Left lung (tissue), 10 donors: ENCODE data around the gene TNFRSF19. TPM values are rescaled to one million over a fixed set of nuclear protein-coding genes. Genes with fewer than 3 reads are reported as not detected.

Source experiments
- ATAC-seq: fragments of 200-7000 bp; cut with Tn5 transposase; one replicate; pipeline ENCODE4 v1.9.1; 2020; ENCODE audit warnings: moderate library complexity
- DNase-seq, 4 donors: peaks; one replicate each; pipeline ENCODE4 v3.0.0-alpha.2; 2013 to 2020
- H3K27ac ChIP-seq, 2 donors: fragments of 200-600 bp; sonication (generic) in 1 of 2; one replicate each; pipeline versions ENCODE4 v1.5.0 to v1.8.0; 2020 to 2021
- H3K27me3 ChIP-seq, 2 donors: fragments of 200-600 bp; sonication (generic) in 1 of 2; one replicate each; pipeline versions ENCODE4 v1.5.0 to v1.8.0; 2020 to 2021
- H3K36me3 ChIP-seq, 2 donors: fragments of 200-600 bp; sonication (generic) in 1 of 2; one replicate each; pipeline versions ENCODE4 v1.5.0 to v1.8.0; 2020 to 2021
- H3K4me1 ChIP-seq, 2 donors: fragments of 200-600 bp; one replicate each; pipeline ENCODE4 v1.8.0; 2021
- H3K4me3 ChIP-seq, 2 donors: fragments of 200-600 bp; sonication (generic) in 1 of 2; one replicate each; pipeline versions ENCODE4 v1.5.0 to v1.8.0; 2020 to 2021; ENCODE audit warnings: mild to moderate bottlenecking in 1 of 2
- H3K9me3 ChIP-seq, 2 donors: fragments of 200-600 bp; sonication (generic) in 1 of 2; one replicate each; pipeline versions ENCODE4 v1.5.0 to v1.8.0; 2020 to 2021
- intact Hi-C, 2 donors: fragments of 100-400 bp; cut with DNase I; formaldehyde crosslinking; loops; one replicate each; pipeline versions ENCODE4 v1.11.2 to v1.14.2; 2022
- polyA plus RNA-seq, 6 donors: library from polyadenylated mRNA; unstranded; fragments of 120-200 nt; gene quantifications; one replicate each; pipeline ENCODE4 v1.2.1, GENCODE V29; 2013; ENCODE audit not compliant: insufficient read length in 6 of 6
- total RNA-seq, 2 donors: library from RNA; stranded (reverse); fragmentation: NEBNext Ultra II Directional; extraction: Animal tissue kit (Norgen Biotek cat#: 25700); gene quantifications; one replicate each; pipeline ENCODE4 v1.2.1, GENCODE V29; 2021
- TF ChIP-seq, protein P1 (sequence below), 2 donors: fragments of 200-600 bp; sonication (generic) in 1 of 2; IDR thresholded peaks; one replicate each; pipeline versions ENCODE4 v1.5.0 to v1.8.0; 2021; ENCODE audit warnings: antibody characterized with exemption in 2 of 2
- donor health status: DM: no; HTN: yes; CAD: no.
- donor health status: DM: no; HTN: no; CAD: no.

TNFRSF19 gene
- total and polyA plus RNA-seq, 8 donors: 28.1 to 97.1 (median 87.5) TPM

DNA sequence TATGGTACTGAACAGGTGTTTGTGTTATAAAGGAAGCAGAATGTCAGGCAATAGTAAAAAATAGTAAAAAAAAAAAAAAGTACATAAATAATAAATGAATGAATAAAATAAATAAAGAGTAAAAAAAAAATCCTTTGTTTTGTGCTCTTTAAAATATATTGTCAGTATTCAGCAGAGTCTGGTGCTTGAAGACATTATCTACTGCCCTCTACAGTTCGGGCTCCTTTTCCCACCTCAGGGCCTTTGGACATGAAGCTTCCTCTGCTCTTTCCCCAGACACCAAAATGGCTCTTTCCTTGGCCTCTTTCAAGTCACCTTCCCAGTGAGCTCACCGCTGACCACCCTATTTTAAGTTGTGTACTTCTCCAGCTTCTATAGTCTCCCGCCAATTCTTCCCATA lies 137.5 kb downstream of the TNFRSF19 start:
- H3K9me3 ChIP-seq: no peaks in the 10 kb centered on the region
- DNase-seq: no peak
- no peak overlapping the region for H3K4me3 ChIP-seq
- TF ChIP-seq, protein P1, sequence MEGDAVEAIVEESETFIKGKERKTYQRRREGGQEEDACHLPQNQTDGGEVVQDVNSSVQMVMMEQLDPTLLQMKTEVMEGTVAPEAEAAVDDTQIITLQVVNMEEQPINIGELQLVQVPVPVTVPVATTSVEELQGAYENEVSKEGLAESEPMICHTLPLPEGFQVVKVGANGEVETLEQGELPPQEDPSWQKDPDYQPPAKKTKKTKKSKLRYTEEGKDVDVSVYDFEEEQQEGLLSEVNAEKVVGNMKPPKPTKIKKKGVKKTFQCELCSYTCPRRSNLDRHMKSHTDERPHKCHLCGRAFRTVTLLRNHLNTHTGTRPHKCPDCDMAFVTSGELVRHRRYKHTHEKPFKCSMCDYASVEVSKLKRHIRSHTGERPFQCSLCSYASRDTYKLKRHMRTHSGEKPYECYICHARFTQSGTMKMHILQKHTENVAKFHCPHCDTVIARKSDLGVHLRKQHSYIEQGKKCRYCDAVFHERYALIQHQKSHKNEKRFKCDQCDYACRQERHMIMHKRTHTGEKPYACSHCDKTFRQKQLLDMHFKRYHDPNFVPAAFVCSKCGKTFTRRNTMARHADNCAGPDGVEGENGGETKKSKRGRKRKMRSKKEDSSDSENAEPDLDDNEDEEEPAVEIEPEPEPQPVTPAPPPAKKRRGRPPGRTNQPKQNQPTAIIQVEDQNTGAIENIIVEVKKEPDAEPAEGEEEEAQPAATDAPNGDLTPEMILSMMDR (IDR thresholded peaks at IDR 0.05): peak in 1 of 2 donors; percentile 11
- intact Hi-C loops: no loop called here
- peaks cover 0 to 6% of the 10 kb centered on the region in 2 donors for H3K4me1 ChIP-seq
- H3K27ac ChIP-seq: no peak overlapping the region
- H3K36me3 ChIP-seq: no peaks in the 10 kb centered on the region
- peak; percentile 58 for ATAC-seq
- no peaks in the 10 kb centered on the region for H3K27me3 ChIP-seq

DNA sequence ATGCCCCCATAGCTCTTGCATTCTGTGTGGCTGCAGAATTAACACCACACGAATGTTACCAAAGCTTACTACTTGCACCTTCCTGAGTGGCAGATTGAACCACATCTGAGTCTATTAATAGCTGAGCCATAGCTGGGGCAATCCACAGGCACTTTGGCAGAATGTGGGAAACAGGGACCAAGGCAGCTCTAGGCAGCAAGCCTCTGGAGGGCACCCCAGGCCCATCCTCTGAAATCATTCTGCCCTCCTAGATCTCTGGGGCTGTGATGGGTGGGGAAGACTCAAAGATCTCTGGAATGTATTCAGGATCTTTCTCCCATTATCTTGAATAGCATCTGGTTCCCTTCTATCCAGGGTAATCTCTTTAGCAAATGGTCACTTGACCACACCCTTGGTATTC lies 139.3 kb downstream of the TNFRSF19 start:
- TF ChIP-seq, protein P1 (IDR thresholded peaks at IDR 0.05): no peak
- ATAC-seq (peak; percentile 51), DNase-seq (no peak)
- no peak overlapping the region for H3K27ac ChIP-seq
- no peaks in the 10 kb centered on the region for H3K27me3 ChIP-seq
- H3K36me3 ChIP-seq: no peaks in the 10 kb centered on the region
- H3K4me1 ChIP-seq: no peaks in the 10 kb centered on the region
- no peaks in the 10 kb centered on the region for H3K9me3 ChIP-seq
- intact Hi-C loops: no loop called here
- no peak overlapping the region for H3K4me3 ChIP-seq

DNA sequence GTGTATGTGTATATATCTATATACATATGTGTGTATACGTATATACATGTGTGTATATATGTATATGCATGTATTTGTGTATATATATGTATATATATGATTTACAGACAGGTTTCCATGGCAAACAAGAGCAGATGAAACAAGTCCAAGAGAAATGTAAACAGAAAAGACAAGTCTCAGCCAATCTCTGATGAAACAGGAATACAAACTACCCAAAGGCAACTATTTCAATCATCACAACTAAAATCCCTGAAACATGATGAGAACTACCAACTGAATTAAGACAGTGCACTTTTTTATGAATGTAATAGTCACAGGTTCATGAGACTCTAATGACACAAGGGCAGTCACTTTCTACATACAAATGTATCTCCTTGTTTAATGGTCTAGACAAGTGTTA lies 140.2 kb downstream of the TNFRSF19 start:
- H3K4me1 ChIP-seq: no peaks in the 10 kb centered on the region
- no peaks in the 10 kb centered on the region for H3K9me3 ChIP-seq
- H3K27me3 ChIP-seq: no peaks in the 10 kb centered on the region
- no peak for ATAC-seq
- TF ChIP-seq, protein P1 (IDR thresholded peaks at IDR 0.05): no peak
- intact Hi-C loops: loop anchor here in 1 of 2 donors (10.0 kb wide), 1 partner anchor 164 kb away; no protein-coding TSS in a partner anchor
- H3K27ac ChIP-seq: no peak overlapping the region
- H3K36me3 ChIP-seq: no peaks in the 10 kb centered on the region
- H3K4me3 ChIP-seq: no peak overlapping the region
- DNase-seq: no peak

DNA sequence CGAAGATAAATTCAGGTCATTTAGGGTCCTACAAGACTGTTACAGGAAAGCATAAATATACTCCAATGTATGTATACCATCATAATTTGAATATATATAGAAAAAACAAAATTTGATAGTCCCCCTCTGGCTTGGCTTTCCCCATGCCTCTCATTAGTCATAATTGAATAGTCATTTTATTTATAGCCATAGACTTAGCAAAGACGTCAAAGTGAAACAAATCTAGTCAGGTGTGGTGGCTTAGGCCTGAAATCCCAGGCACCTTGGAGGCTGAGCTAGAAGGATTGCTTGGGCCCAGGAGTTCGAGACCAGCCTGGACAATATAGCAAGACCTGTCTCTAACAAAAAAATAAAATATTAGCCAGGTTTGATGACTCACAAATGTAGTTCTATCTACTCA lies 141.1 kb downstream of the TNFRSF19 start:
- Histone ChIP-seq H3K27me3 (no peaks in the 10 kb centered on the region), H3K27ac (no peak overlapping the region), H3K4me3 (no peak overlapping the region), H3K9me3 (no peaks in the 10 kb centered on the region), H3K36me3 (no peaks in the 10 kb centered on the region), H3K4me1 (no peaks in the 10 kb centered on the region)
- intact Hi-C loops: loop anchor here in 1 of 2 donors (10.0 kb wide), 1 partner anchor 163 kb away; no protein-coding TSS in a partner anchor
- TF ChIP-seq, protein P1 (IDR thresholded peaks at IDR 0.05): no peak
- ATAC-seq (no peak), DNase-seq (no peak)

DNA sequence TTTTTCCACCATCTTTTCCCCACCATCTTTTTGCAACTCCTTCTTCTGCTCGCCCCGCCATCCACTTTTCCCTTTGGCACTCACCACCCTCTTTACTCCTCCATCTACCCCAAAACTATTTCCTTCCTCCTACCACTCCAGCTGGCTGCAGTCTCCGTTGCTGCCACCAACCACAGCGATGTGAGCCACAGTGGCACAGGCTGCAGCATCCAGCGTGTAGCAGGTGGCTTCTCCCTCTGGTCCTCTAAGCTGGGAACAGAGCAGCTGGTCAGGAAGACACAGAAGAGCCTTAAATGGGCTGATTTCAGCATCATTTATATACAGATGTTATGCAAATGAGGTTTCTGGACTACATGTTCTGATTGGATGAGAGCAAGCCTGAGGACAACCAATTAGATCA lies 144.5 kb downstream of the TNFRSF19 start:
- Histone ChIP-seq H3K27me3 (no peaks in the 10 kb centered on the region), H3K9me3 (no peaks in the 10 kb centered on the region), H3K4me3 (no peak overlapping the region), H3K36me3 (no peaks in the 10 kb centered on the region), H3K27ac (no peak overlapping the region), H3K4me1 (no peaks in the 10 kb centered on the region)
- DNase-seq (peak in 1 of 4 donors; percentile 41), ATAC-seq (no peak)
- intact Hi-C loops: loop anchor here in 1 of 2 donors (10.0 kb wide), 1 partner anchor 160 kb away; no protein-coding TSS in a partner anchor
- TF ChIP-seq, protein P1 (IDR thresholded peaks at IDR 0.05): no peak
